Erythroblast (primary cell): ENCODE results near the gene SLC1A7.

ENCODE experiments used
- GATA1 ChIP-seq: IDR thresholded peaks from 2 replicates; pipeline ENCODE4 v1.6.1; 2011; ENCODE audit warnings: low read depth, mild to moderate bottlenecking, control low read depth, low read length, moderate library complexity
- POLR2A ChIP-seq: IDR thresholded peaks from 2 replicates; pipeline ENCODE4 v1.6.1; 2011; ENCODE audit warnings: mild to moderate bottlenecking, low read length

DNA sequence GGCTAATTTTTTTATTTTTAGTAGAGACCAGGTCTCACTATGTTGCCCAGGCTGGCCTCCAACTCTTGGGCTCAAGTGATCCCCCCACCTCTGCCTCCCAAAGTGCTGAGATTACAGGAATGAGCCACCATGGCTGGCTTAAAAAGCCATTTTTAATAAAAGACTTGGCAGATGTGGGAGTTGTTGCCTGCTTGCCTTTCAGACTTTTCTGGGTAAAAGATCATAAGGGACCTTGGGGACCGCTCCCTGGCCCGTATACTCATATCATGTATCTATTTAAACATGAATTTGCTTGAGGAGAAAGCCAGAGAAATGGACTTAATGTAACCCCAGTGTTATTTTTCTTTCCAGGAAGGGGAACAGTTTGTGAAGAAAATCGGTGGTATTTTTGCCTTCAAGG, 103.9 kb downstream of the SLC1A7 start:
- no peak for TF ChIP-seq POLR2A
- TF ChIP-seq GATA1, result no peak
